Suppressor macrophage treated with lipopolysaccharide for 4 hours (primary cell): ENCODE data around the gene FAM171A1.
"Not testable (repeated sequence)": the region's sequence is repeated elsewhere in the genome, so short reads cannot be mapped to it uniquely, and the experiment has no call there.

ENCODE experiments used
- DNase-seq: peaks from one replicate; pipeline ENCODE4 v3.0.0-alpha.2; 2020

Gene FAM171A1

GRCh38 chr10:15238555-15239335, 132.3 kb downstream of the FAM171A1 start:
- no peak for DNase-seq

GRCh38 chr10:15237351-15237750, 133.7 kb downstream of the FAM171A1 start:
- no peak for DNase-seq

DNA sequence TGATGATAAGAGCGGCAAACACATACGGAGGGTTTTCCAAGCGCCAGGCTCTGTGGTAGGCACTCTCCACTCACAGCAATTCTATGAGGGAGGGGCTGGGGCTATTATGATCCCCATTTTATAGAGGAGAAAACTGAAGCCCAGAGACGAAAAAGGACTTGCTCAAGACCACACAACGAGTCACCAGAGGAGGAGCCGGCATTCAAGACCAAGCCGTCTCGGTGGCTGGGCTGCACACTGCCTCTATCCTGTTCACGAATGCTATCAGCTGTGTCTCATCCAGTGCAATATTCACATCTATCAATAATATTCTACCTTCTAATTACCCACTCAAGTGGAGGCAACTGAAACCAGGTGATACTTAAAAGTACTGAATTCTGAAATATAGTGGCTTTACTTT, 134.7 kb downstream of the FAM171A1 start:
- no peak for DNase-seq

DNA sequence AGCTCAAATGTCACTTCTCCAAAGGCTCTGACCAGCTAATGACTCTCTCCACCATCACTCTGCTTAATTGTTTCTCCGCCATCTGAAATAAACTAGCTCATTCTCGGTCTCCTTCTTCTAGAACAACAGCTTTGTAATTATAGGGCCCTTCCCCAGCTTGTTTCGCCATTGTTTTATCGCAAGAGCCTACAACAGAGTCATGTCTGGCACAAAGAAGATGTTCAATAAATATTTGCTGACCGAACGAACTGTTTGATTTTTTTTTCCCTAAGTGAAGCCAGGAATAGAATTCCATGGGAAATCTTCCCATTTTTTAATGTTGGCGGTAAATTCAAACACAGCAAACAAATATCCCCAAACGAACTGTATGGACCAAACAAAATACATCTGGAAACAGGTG, 138.8 kb downstream of the FAM171A1 start:
- no peak for DNase-seq

DNA sequence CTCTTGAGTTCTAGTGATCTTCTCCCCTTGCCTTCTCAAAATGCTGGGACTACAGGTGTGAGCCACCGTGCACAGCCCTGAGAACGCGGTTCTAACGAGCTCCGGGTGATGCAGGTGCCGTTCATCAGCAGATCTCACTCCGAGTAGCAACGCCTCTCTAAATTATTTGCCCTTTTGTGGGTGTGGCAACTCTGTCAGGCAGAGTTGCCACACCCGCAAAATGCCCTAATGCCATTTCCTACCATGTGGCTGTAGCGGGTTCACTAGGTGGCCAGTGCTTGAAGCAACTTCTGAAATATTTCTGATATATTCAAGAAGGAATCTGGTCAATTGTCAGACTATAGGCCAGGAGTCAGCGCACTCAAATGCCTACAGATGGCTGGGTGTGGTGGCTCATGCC, 139.7 kb downstream of the FAM171A1 start:
- no peak for DNase-seq

DNA sequence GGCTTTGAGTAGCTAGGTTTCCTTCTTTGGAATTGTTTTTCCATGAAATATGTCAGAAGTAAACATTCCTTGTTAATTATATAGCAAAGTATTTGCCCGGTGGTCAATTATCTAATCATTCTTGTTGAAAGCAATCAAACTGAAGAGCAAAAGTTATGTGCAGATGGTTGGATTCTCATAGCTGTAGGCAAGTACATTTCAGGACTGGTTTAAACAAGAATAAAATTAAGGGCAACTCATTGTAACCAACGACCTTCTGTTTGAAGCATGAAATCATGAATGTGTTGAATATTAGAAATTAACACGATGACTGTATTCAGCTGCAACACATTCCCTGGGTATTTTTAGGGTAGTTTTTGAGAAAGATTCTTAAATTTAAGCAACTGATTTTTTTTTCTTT, 140.8 kb downstream of the FAM171A1 start:
- no peak for DNase-seq

GRCh38 chr10:15229268-15229667, 141.8 kb downstream of the FAM171A1 start:
- DNase-seq = no peak

DNA sequence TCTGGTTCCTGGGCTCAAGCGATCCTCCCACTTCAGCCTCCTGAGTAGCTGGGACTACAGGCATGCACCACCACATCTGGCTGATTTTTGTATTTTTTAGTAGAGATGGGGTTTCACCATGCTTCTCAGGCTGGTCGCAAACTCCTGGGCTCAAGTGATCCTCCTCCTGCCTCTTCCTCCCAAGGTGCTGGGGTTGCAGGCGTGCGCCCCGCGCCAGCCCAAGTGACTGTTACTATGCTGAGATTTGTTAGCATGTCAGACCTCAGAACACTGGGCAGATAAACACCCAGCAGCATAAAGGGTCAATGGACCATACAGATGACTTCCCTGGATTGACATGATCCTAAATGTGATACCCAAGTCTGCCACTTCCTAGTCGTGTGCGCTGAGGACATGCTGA, 142.7 kb downstream of the FAM171A1 start:
- DNase-seq = no peak

DNA sequence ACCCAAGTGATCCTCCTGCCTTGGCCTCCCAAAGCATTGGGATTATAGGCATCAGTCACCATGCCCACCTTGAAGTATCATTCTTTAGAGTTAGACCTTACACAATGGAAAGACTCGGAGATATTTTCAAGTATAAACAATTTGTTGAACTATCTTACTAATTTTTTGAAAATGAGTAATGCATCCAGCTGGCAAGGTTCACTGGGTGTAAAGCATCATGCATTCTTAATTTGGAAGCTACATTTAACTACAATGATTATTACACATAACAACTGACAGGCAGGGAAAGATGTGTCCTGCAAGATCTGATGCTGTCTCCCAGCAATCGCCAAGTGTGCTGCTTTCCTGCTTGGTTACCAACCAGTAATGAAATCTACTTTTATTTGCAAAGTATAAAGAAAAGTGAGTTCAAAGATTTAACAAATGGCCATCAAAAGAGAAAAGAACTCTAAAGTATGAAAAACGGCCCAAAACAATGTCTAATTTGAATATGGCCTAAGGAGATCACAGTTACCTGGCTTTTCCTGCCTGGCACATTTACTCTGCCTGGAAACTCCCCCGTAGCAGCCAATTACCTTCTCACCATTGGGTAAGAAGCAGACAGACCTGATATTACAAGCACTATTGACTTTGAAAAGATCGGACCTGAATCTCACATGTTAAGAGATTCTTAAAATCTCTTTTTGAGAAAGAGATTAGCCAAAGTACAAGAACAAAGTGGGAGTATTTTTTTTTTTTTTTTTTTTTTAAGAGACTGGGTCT, 143.3 kb downstream of the FAM171A1 start:
- DNase-seq = no peak

- DNase-seq = no peak
Observed at GRCh38 chr10:15225511-15225910, 145.6 kb downstream of the FAM171A1 start.

DNA sequence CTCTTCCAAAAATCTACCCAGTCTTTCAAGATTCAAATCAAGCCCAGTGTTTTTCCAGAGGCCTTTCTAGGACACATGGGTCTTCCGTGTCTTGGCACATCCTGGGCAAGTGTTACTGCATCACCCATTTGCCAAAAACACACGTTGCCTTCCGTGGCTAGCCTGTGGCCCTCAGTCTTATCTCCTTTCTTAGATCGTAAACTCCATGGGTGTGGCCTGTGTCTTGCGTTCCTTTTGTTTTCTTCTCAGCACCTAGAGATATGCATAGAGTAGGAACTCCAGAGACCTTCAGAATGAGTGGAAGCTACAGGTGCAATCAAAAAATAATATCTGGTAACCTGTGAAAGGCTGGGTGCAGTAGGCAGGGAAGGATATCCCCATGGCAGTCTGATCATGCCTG, 146.1 kb downstream of the FAM171A1 start:
- DNase-seq = no peak

DNA sequence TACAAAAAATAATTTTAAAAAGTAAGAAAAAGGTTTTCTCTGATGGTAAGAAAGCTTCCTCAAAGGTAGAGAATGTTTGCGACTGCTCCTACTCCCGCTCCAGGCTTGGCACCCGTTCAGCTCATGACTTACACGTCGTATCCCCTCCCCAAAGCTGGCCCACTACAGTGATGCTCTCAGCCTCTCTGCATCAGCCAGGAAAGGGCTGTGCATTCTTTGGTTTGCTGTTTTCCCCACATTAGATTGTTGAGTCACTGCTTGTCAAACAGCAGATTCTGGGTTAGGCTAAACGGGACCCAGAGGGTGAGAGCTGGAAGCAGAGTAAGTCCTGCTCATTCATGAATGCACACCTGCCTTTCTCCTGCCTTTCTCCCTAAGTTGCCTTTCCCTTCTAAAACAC, 147.9 kb downstream of the FAM171A1 start:
- no peak for DNase-seq

DNA sequence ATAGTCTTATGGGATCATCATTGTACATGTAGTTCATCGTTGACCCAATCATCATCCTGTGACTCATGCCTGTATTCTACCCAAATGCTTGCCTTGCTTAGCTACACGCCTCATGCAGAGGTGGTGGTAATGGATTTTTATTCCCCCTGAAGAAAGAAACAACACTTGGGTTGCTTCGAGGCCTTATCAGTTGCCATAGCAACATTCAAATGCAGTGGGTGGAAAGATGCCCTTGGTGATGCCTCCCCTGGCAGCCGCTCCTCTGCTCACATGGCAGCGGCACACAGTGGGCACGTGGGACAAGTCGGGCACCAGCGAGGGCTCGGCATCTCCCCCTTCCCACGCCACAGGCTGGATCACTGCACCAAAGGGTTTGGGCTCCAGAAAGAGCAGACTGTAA, 148.6 kb downstream of the FAM171A1 start:
- DNase-seq = no peak

GRCh38 chr10:15220445-15220844, 150.6 kb downstream of the FAM171A1 start:
- DNase-seq = no peak

DNA sequence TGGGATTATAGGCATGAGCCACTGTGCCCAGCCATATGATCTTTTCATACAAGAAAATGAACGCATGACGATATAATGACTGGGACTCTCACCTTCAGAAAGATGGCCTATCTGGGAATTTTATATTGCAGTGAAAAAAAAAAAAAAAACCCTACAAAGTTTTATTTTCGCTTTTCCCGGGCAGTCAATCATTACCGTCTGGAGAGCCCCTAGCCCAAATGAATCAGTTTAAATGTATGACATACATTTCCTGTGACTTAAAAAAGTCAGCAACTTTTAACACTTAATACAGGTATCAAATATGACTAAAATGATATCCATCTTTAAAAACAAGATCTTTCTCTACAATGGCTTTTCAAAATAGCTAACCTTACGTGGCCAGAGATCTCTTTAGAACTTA, 154.4 kb downstream of the FAM171A1 start:
- no peak for DNase-seq

DNA sequence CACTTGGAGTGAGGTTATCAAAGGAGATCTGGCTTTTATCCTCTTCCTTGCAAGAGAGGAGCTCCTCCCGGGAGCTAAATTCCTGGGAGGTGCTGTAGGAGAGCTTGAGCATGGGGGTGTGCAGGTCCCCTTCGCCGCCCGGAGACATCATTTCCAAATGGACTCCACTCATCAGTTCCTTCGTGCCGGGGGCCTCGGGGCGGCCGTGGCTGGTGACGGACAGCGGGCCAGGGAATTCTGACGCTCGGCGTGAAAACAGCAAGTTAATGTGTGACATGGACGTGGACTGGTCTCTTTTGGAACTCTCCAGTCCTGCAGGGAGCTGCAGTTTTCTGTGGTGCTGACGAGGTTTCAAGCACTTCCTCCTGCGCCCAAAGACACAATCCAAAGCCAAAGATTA, 156.9 kb downstream of the FAM171A1 start:
- no peak for DNase-seq

GRCh38 chr10:15213461-15213861, 157.6 kb downstream of the FAM171A1 start:
- DNase-seq = no peak

DNA sequence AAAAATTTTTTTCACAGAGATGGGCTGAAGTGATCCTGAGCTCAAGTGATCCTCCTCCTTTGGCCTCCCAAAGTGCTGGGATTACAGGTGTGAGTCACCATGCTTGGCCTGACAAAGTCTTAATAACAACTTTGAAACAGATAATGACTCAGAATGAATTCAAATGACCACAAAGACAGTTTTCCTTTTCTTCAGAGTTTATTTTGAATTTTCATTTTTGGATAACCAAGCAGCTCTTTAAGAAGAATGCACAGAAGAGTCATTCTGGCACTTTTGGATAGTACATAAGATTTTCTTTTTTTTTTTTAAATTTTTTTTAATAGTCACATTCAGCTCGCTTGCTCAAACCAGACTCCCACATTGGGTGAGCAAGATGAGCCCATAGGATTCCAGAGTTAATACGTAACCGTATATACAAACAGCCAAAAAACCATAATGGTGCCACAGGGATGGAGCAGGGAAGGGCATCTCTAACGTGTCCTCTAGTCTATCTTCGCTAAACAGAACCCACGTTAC, 159.6 kb downstream of the FAM171A1 start:
- no peak for DNase-seq

DNA sequence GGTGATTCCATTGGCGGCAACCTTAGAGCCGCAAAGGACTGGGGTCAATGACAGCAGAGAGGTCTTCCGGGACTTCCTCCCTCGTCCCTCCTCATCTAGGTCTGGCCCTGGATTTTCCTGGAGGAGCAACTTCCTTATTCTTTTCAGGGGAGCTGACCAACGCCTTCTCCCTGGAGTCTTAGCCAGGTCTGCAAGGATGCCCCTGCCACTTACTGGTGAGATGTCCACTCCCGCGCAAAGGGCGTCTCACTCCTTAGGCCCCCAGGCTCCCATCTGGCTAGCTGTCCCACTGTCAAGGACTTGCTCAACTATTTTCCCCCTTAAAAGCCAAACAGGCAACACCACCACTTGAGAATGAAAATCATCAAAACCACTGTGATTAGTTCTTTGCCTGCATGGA, 160.6 kb downstream of the FAM171A1 start:
- no peak for DNase-seq

DNA sequence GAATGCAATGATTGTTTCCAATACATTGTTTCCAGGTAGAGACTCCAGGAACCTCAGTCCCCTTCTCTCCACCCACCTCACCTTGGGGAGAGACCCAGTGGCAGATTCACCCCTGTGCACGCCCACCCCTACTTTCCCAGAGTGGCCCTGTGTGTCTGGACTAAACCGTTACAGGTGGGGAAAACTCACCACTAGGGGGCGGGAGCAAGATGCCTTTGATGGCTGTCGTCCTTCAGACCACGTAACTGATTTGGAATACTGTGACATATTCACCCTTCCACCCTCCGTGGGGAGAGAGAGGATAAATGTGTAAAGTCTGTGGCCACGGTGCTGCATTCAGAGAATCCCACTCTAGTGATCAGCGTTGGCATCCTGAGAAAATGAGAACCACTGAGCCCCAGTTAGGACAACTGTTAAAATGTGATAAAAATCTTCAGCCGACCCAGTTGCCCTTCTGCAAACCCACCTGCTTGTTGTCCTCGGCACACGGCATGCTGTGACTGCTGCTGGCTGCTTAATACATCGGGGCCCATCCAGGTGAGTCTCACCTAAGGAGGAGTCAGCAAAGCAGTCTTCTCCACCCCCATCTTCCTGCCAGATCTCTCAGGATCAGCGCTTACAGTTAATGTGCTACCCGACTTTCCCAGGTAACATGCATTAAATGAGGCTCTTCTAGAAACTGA, 161.1 kb downstream of the FAM171A1 start:
- peak; percentile 76 for DNase-seq

DNA sequence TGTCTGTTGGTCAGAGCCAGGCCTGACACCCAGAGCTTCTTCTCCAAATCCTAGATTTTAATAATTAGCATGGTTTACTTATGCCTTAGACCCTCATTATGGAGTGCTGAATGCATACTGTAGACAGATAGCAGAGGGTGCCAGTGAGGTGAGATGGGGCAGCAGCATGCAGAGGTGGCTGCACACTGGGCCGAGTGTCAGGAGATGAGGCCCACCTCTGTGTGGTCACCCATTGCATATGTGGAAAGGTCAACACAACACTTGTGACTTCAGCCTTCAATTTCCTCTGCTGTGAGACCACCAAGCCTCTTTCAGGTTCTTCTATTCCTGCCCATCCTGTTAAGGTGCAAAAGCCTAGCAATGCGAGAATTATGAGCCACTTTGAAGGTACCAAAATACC, 162.9 kb downstream of the FAM171A1 start:
- no peak for DNase-seq

DNA sequence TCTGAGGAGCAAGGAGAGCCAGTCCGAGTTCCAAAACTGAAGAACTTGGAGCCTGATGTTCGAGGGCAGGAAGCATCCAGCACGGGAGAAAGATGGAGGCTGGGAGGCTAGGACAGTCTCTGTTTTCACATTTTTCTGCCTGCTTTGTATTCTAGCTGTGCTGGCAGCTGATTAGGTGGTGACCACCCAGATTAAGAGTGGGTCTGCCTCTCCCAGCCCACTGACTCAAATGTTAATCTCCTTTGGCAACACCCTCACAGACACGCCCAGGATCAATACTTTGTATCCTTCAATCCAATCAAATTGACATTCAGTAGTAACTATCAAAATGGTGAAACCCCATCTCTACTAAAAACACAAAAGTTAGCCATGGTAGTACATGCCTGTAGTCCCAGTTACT, 163.7 kb downstream of the FAM171A1 start:
- not testable (repeated sequence) for DNase-seq

DNA sequence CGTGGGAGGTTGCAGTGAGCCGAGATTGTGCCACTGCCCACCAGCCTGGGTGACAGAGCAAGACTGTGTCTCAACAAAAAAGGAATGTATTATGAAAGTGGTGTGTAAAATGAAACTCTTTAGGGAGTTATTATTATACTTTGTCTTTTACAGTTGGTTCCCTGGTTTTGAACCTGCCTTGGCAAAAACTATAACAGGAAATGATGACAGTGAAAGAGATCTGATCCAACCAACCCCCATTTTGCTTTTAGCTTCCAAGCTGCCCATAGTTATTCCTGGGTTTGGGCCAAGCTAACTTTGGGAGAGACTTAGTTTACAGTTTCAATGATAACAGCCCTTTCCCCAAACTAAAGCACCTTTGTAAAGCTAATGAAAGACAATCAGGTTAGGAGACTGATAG, 168.4 kb downstream of the FAM171A1 start:
- no peak for DNase-seq

GRCh38 chr10:15202301-15202621, 168.8 kb downstream of the FAM171A1 start:
- not testable (repeated sequence) for DNase-seq
